ENCODE results near the gene VPS9D1. TPM values are rescaled to one million over a fixed set of nuclear protein-coding genes. Genes with fewer than 3 reads are reported as not detected.

Gene VPS9D1
- total RNA-seq, 1 experiment from 2014 or later: 4.2 TPM

DNA sequence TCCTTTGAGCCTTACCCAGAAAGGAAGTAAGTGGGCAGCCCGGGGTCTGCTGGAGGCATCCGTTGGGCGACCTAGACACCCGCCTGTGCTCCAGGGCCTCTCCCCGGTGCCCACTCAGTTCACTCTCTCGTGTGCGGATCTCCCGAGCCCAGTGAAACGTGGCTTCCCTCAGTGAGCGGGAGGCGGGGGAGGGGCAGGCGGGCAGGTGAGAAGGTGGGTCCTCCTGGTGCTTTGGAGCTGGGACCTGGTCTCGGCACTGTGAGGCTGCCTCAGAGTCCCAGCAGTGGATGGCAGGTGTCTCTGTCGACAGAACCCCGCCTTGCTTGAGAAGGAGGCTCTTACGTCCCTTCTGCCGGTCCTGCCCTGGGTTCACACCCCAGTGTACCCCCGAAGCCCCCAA is 8.6 kb upstream of the VPS9D1 start:
- CTCF ChIA-PET: interaction anchor here (0.9 to 1.8 kb wide), 3 partner anchors 10 to 28 kb away, joined by 3 to 10 read pairs (median 3); partner anchors contain the start of gene SPATA2L
- no peak overlapping the region for H3K27ac Mint-ChIP-seq
- POLR2A ChIA-PET: no interaction called here
- peaks cover 13% of the 10 kb centered on the region for H3K4me1 Mint-ChIP-seq
- TF ChIP-seq ETV6 (CRISPR knock-in tag; IDR thresholded peaks at IDR 0.05): no peak
- TF ChIP-seq E2F4 (CRISPR knock-in tag; IDR thresholded peaks at IDR 0.05; ENCODE audit: borderline replicate concordance, low read depth): no peak
- TF ChIP-seq, protein P1, sequence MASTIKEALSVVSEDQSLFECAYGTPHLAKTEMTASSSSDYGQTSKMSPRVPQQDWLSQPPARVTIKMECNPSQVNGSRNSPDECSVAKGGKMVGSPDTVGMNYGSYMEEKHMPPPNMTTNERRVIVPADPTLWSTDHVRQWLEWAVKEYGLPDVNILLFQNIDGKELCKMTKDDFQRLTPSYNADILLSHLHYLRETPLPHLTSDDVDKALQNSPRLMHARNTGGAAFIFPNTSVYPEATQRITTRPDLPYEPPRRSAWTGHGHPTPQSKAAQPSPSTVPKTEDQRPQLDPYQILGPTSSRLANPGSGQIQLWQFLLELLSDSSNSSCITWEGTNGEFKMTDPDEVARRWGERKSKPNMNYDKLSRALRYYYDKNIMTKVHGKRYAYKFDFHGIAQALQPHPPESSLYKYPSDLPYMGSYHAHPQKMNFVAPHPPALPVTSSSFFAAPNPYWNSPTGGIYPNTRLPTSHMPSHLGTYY (CRISPR knock-in tag; IDR thresholded peaks at IDR 0.05): no peak
- no peak for TF ChIP-seq ZNF423 (CRISPR knock-in tag; IDR thresholded peaks at IDR 0.05)
- no peak for TF ChIP-seq NR2C2 (CRISPR knock-in tag; IDR thresholded peaks at IDR 0.05)
- TF ChIP-seq ZNF425 (CRISPR knock-in tag; conservative IDR thresholded peaks at IDR 0.05): no peak
- no peak for TF ChIP-seq NFYB (CRISPR knock-in tag; conservative IDR thresholded peaks at IDR 0.05; ENCODE audit: low read depth)
- TF ChIP-seq ZNF232 (CRISPR knock-in tag; IDR thresholded peaks at IDR 0.05): no peak
- TF ChIP-seq CBFB (CRISPR knock-in tag; IDR thresholded peaks at IDR 0.05; ENCODE audit: low read depth): no peak
- no peak for TF ChIP-seq ZNF532 (CRISPR knock-in tag; IDR thresholded peaks at IDR 0.05; ENCODE audit: borderline replicate concordance)
- no peak for TF ChIP-seq GRHL2 (CRISPR knock-in tag; IDR thresholded peaks at IDR 0.05; ENCODE audit: insufficient replicate concordance, severe bottlenecking)
- no peak for TF ChIP-seq OVOL2 (CRISPR knock-in tag; IDR thresholded peaks at IDR 0.05; ENCODE audit: borderline replicate concordance)
- TF ChIP-seq TCF7 (CRISPR knock-in tag; IDR thresholded peaks at IDR 0.05; ENCODE audit: low read depth): no peak
- TF ChIP-seq ZNF219 (CRISPR knock-in tag; IDR thresholded peaks at IDR 0.05; ENCODE audit: borderline replicate concordance): no peak
- TF ChIP-seq ZSCAN18 (CRISPR knock-in tag; IDR thresholded peaks at IDR 0.05): no peak
- no peak for TF ChIP-seq FOXP1 (CRISPR knock-in tag; IDR thresholded peaks at IDR 0.05; ENCODE audit: borderline replicate concordance)
- TF ChIP-seq, protein P2, sequence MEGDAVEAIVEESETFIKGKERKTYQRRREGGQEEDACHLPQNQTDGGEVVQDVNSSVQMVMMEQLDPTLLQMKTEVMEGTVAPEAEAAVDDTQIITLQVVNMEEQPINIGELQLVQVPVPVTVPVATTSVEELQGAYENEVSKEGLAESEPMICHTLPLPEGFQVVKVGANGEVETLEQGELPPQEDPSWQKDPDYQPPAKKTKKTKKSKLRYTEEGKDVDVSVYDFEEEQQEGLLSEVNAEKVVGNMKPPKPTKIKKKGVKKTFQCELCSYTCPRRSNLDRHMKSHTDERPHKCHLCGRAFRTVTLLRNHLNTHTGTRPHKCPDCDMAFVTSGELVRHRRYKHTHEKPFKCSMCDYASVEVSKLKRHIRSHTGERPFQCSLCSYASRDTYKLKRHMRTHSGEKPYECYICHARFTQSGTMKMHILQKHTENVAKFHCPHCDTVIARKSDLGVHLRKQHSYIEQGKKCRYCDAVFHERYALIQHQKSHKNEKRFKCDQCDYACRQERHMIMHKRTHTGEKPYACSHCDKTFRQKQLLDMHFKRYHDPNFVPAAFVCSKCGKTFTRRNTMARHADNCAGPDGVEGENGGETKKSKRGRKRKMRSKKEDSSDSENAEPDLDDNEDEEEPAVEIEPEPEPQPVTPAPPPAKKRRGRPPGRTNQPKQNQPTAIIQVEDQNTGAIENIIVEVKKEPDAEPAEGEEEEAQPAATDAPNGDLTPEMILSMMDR (IDR thresholded peaks at IDR 0.05): no peak
- no peak for TF ChIP-seq ZNF396 (CRISPR knock-in tag; IDR thresholded peaks at IDR 0.05; ENCODE audit: borderline replicate concordance)
- TF ChIP-seq KAT7 (CRISPR knock-in tag; IDR thresholded peaks at IDR 0.05; ENCODE audit: borderline replicate concordance): no peak
- TF ChIP-seq CREM (CRISPR knock-in tag; IDR thresholded peaks at IDR 0.05): no peak
- DNase-seq (ENCODE audit: low spot score) (no peak), ATAC-seq (no peak)
- peaks cover 6% of the 10 kb centered on the region for H3K27me3 Mint-ChIP-seq (ENCODE audit: low read depth)
- peaks cover 34% of the 10 kb centered on the region for H3K36me3 Mint-ChIP-seq
- no peak overlapping the region for H3K4me3 Mint-ChIP-seq
- H3K9me3 Mint-ChIP-seq: peaks cover 5% of the 10 kb centered on the region; the same call in 1 of the 2 replicates

All from WTC11 (cell line).